ENCODE data around the gene TBX21.

The TBX21 gene

DNA sequence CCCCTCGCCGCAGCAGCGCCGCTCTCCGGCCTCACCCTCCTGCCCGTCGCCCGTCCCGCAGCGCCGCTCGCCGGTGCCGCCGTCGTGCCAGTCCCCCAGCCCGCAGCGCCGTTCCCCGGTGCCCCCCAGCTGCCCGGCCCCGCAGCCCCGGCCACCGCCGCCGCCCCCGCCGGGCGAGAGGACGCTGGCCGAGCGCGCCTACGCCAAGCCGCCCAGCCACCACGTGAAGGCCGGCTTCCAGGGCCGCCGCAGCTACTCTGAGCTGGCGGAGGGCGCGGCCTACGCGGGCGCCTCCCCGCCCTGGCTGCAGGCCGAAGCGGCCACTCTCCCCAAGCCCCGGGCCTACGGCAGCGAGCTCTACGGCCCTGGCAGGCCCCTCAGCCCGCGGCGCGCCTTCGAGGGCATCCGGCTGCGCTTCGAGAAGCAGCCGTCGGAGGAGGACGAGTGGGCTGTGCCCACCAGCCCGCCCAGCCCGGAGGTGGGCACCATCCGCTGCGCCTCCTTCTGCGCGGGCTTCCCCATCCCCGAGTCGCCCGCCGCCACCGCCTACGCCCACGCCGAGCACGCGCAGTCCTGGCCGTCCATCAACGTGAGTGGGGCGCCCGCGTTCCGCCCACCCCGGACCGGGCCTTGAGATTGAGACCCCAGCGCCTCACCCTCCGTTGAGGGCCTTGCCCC is 24.0 kb upstream of the TBX21 start:
- TF ChIP-seq, protein P1, sequence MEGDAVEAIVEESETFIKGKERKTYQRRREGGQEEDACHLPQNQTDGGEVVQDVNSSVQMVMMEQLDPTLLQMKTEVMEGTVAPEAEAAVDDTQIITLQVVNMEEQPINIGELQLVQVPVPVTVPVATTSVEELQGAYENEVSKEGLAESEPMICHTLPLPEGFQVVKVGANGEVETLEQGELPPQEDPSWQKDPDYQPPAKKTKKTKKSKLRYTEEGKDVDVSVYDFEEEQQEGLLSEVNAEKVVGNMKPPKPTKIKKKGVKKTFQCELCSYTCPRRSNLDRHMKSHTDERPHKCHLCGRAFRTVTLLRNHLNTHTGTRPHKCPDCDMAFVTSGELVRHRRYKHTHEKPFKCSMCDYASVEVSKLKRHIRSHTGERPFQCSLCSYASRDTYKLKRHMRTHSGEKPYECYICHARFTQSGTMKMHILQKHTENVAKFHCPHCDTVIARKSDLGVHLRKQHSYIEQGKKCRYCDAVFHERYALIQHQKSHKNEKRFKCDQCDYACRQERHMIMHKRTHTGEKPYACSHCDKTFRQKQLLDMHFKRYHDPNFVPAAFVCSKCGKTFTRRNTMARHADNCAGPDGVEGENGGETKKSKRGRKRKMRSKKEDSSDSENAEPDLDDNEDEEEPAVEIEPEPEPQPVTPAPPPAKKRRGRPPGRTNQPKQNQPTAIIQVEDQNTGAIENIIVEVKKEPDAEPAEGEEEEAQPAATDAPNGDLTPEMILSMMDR (IDR thresholded peaks at IDR 0.05; ENCODE audit: insufficient read depth, low read depth, low read length, missing control alignments): no peak
- DNase-seq (ENCODE audit: low read depth): no peak
- no peak overlapping the region for H3K4me3 ChIP-seq (ENCODE audit: low read length)

DNA sequence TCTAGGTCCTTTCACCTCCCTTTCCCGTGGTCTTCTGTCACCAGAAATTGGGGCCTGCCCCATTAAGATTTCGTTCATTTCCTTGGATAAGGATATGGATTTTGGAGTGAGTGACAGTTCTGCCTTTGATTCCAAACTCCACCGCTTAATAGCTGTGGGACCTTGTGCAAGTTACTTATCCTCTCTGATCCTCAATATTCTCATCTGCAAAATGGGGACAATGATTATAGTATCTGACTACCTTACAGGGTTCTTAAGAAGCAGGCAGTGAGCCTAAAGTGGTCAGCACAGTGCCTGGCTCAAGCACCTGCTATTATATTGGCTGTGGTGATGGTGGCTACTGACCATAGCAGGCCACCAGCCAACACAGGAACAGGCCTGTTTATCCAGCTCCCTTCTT is 23.4 kb upstream of the TBX21 start:
- TF ChIP-seq, protein P1 (IDR thresholded peaks at IDR 0.05; ENCODE audit: insufficient read depth, low read depth, low read length, missing control alignments): no peak
- H3K4me3 ChIP-seq (ENCODE audit: low read length): no peak overlapping the region
- DNase-seq (ENCODE audit: low read depth): no peak

DNA sequence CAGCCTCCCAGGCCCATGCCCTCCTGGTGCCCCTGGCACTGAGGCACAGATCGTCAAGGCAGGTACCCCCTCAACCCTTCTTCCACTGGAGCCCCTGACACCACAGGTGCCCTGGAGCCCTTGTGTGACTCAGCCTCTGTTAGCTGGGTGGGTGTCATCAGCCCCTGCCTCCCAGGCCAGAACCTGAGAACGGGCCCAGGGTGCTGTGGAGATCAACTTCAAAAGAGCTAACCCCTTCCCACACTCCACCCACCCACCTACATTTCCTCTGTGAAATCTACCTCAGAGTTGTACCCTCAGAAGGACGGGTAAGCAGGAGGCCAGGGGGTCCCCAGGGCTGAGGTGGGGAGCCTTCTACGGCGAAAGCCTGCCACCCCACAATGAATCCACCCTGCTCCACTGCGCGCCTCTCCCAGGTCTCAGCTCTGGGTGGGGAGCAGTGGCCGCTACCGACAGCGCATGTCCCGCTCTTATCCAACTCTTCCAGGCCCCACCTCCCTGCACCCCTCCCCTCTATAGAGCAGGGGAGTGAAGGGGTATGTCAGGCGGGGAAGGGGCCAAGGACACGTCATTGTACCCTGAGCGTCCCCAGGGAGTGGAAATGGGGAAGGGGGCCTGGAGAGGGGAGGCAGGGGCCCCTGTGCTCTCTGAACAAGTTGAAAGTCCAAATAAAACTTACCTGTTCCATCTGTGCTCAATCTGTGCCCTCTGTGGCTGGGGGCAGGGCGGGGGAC is 21.5 kb upstream of the TBX21 start:
- TF ChIP-seq, protein P1 (IDR thresholded peaks at IDR 0.05; ENCODE audit: insufficient read depth, low read depth, low read length, missing control alignments): no peak
- H3K4me3 ChIP-seq (ENCODE audit: low read length): no peak overlapping the region
- DNase-seq (ENCODE audit: low read depth): no peak

DNA sequence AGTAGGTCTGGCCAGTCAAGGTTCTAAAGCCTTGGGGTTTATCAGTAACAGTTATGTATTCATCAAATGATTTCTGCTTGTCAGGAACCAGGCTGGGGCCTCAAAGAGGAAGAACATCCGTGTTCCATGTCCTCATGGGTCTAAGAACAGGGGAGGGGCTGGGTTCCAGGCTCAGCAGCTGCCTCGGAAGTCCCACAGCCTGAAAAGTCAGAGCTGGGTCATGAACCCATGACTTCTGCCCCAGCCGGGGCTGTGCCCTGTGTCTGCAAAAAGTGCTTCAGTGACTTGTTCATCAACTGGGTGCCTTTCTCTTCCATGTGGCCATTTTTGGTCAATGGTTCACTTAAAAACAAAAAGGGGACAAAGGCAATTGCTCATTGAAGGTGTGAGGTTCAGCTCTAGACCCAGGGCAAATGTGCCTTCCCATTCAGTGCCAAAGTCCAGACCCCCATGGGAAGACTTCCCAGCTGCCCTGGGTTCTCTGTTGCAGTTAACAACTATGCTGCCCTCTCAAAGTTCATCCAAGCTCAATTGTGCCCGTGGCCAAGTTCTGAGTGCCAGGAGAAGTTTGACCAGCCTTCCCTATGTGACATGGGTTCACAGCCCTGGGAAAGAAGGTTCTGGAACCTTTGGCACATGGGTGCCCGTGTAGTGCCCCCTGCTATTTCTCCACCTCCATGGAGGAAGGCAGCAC is 20.6 kb upstream of the TBX21 start:
- no peak for DNase-seq (ENCODE audit: low read depth)
- H3K4me3 ChIP-seq (ENCODE audit: low read length): no peak overlapping the region
- TF ChIP-seq, protein P1 (IDR thresholded peaks at IDR 0.05; ENCODE audit: insufficient read depth, low read depth, low read length, missing control alignments): no peak

DNA sequence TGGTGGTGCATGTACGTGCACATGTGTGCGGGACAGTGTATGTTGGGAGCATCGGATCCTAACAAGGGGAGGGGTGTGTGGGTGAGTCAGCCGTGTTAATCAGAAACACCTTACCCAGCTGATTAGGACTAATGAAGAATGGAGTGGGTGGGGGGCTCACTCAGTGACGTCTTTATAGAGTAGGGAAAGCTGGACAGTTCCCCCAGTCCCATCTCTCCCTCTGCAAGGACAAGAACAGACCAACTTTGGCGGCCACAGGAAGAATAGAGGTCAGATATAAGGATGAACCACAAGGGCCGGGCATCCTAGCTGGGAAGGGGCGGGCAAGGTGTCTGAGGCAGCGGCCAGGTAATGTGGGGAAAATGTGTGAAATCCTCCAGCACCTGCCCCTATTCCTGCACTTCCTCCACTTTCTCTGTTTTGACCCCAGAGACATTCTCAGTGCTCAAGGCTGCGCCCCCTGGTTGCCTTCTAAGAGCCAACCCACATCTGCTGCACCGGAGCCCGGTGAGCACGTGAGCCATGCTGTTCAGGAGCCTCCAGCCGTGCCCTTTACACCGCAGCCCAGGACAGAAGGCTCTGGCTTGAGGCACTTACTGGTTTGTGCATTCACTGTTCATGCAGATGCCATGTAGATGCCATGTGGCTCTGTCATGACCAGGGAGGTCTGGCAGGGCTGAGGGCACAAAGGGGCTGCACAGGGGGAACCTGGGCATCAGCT is 18.9 kb upstream of the TBX21 start:
- TF ChIP-seq, protein P1 (IDR thresholded peaks at IDR 0.05; ENCODE audit: insufficient read depth, low read depth, low read length, missing control alignments): no peak
- DNase-seq (ENCODE audit: low read depth): no peak
- H3K4me3 ChIP-seq (ENCODE audit: low read length): no peak overlapping the region

DNA sequence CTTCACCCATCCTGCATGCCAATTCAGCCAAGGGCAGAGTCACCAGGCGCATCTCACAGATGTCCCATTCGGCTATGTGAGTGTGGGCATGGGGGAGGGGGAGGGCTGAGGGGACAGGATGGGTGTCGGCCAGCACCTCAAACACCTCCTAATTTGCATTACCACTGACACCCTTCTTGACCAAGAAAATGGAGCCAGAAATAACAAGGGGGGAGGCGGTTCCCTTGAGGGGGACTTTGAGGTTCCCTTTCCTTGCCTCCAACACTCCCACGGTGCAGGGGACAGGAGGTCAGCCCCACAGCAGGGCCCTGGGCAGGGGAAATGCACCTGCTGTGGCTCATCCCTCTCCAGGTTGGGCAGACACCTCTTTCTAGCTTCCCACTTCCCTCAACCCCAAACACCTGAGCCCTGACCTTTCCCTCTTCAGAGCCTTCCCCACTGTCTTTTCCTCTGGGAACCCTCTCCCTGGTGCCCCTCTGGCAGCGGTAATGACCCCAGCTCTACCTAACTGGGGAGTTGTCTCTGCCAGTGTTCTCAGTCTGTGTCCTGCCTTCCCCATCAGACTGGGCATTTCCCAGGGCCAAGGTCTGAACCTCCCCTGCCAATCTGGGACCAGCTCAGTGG is 18.2 kb upstream of the TBX21 start:
- DNase-seq (ENCODE audit: low read depth): no peak
- TF ChIP-seq, protein P1 (IDR thresholded peaks at IDR 0.05; ENCODE audit: insufficient read depth, low read depth, low read length, missing control alignments): no peak
- H3K4me3 ChIP-seq (ENCODE audit: low read length): no peak overlapping the region
